Gastrocnemius medialis (tissue), 4 donors: ENCODE data around the gene CLC.

Experiments
- POLR2A ChIP-seq, 2 donors: fragments of 450-650 bp; IDR thresholded peaks; one replicate each; pipeline ENCODE4 v1.6.1; 2017; ENCODE audit warnings: antibody characterized with exemption in 2 of 2, mild to moderate bottlenecking in 2 of 2, moderate library complexity in 2 of 2
- TF ChIP-seq, protein P1 (sequence below), 5 experiments: fragments of 450-650 bp in 3 of 5; fragments of 200-600 bp in 2 of 5; sonication (generic) in 2 of 5; IDR thresholded peaks in 4 of 5; conservative IDR thresholded peaks in 1 of 5; 1 replicate in 4 of 5; 2 replicates in 1 of 5; pipeline ENCODE4 v1.5.1; 2016 to 2019; ENCODE audit warnings: antibody characterized with exemption in 5 of 5, mild to moderate bottlenecking in 3 of 5, moderate library complexity in 3 of 5

DNA sequence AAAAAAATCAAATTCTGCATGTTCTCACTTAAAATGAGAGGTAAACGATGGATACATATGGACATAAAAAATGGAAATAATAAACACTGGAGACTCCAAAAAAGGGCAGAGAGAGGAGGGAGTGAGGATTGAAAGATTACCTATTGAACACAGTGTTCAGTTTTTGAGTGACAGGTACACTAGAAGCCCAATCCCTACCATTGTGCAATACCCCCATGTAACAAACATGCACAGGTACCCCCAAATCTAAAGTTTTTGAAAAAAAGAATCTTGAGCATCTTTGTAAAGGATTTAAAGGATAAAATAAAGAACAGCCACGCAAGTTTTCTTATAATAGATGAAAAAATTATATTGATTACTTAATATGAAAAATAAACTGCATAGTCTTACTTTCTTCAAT is 16.7 kb upstream of the CLC start:
- TF ChIP-seq, protein P1, sequence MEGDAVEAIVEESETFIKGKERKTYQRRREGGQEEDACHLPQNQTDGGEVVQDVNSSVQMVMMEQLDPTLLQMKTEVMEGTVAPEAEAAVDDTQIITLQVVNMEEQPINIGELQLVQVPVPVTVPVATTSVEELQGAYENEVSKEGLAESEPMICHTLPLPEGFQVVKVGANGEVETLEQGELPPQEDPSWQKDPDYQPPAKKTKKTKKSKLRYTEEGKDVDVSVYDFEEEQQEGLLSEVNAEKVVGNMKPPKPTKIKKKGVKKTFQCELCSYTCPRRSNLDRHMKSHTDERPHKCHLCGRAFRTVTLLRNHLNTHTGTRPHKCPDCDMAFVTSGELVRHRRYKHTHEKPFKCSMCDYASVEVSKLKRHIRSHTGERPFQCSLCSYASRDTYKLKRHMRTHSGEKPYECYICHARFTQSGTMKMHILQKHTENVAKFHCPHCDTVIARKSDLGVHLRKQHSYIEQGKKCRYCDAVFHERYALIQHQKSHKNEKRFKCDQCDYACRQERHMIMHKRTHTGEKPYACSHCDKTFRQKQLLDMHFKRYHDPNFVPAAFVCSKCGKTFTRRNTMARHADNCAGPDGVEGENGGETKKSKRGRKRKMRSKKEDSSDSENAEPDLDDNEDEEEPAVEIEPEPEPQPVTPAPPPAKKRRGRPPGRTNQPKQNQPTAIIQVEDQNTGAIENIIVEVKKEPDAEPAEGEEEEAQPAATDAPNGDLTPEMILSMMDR (IDR thresholded peaks at IDR 0.05 in 4 of 5, conservative IDR thresholded peaks at IDR 0.05 in 1 of 5) = no peak
- no peak for TF ChIP-seq POLR2A (IDR thresholded peaks at IDR 0.05)
